ENCODE results near the gene TMEM203. TPM values are rescaled to one million over a fixed set of nuclear protein-coding genes. Genes with fewer than 3 reads are reported as not detected.

Gene TMEM203
- total and polyA plus RNA-seq, 4 donors = 19.9 to 27.5 (median 21.5) TPM

- TF ChIP-seq ZBTB33 (IDR thresholded peaks at IDR 0.05) (no peak), TAF1 (conservative IDR thresholded peaks at IDR 0.05) (no peak), CTCF (IDR thresholded peaks at IDR 0.05; ENCODE audit: low read depth, low read length, missing input control) (no peak), GABPA (IDR thresholded peaks at IDR 0.05 in 1 of 2, conservative IDR thresholded peaks at IDR 0.05 in 1 of 2) (no peak)
Observed at GRCh38 chr9:137193771-137194170, 11.7 kb downstream of the TMEM203 start (continued).

DNA sequence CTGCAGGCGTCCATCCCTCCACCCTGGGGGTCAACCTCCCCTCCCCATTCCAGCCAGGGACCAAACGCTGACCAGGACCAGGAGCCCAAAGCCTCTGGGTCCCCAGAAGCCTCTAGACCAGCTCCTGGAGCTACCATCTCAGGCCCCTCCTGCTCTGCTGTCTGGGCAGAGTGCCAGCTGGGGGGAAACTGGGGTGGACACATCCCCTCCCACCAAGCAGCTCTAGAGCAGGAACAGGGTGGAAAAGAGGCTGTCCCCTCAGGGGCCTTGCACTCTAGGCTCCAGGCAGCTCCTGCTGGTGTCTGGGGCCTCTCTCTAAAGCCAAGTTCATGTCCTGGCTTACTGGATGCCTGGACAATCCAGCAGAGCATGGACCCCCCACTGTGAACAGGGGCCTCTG, 12.6 kb downstream of the TMEM203 start:
- 91% methylated on average over 2 of the region's 2 CpGs for WGBS
- H3K36me3 ChIP-seq (ENCODE audit: control insufficient read depth in 4 of 4, insufficient read depth in 3 of 4, low read depth in 1 of 4, low read length in 3 of 4) = peaks cover 3 to 17% (median 5%) of the 10 kb centered on the region in 4 donors
- H3K27ac ChIP-seq (ENCODE audit: low read depth in 1 of 2, low read length in 2 of 2) = no peak overlapping the region

More for the DNA sequence above, 12.6 kb downstream of the TMEM203 start:
- Histone ChIP-seq H3K4me1 (ENCODE audit: control insufficient read depth in 4 of 4, insufficient read depth in 4 of 4, low read length in 3 of 4) (peaks cover 26 to 70% (median 58%) of the 10 kb centered on the region in 4 donors), H3K9me3 (ENCODE audit: control insufficient read depth in 4 of 4, low read length in 3 of 4) (no peaks in the 10 kb centered on the region), H3K27me3 (ENCODE audit: control insufficient read depth in 4 of 4, insufficient read depth in 4 of 4, low read length in 3 of 4) (no peaks in the 10 kb centered on the region), H3K9ac (ENCODE audit: low read depth in 1 of 2, low read length in 2 of 2) (no peak overlapping the region), H3K4me3 (ENCODE audit: low read depth in 1 of 3, low read length in 3 of 3) (no peak overlapping the region)
- no peak for DNase-seq (ENCODE audit: low spot score)
- TF ChIP-seq HNF4G (IDR thresholded peaks at IDR 0.05) = no peak
- no peak for TF ChIP-seq CTCF (IDR thresholded peaks at IDR 0.05; ENCODE audit: low read depth, low read length, missing input control)
- TF ChIP-seq, protein P1, sequence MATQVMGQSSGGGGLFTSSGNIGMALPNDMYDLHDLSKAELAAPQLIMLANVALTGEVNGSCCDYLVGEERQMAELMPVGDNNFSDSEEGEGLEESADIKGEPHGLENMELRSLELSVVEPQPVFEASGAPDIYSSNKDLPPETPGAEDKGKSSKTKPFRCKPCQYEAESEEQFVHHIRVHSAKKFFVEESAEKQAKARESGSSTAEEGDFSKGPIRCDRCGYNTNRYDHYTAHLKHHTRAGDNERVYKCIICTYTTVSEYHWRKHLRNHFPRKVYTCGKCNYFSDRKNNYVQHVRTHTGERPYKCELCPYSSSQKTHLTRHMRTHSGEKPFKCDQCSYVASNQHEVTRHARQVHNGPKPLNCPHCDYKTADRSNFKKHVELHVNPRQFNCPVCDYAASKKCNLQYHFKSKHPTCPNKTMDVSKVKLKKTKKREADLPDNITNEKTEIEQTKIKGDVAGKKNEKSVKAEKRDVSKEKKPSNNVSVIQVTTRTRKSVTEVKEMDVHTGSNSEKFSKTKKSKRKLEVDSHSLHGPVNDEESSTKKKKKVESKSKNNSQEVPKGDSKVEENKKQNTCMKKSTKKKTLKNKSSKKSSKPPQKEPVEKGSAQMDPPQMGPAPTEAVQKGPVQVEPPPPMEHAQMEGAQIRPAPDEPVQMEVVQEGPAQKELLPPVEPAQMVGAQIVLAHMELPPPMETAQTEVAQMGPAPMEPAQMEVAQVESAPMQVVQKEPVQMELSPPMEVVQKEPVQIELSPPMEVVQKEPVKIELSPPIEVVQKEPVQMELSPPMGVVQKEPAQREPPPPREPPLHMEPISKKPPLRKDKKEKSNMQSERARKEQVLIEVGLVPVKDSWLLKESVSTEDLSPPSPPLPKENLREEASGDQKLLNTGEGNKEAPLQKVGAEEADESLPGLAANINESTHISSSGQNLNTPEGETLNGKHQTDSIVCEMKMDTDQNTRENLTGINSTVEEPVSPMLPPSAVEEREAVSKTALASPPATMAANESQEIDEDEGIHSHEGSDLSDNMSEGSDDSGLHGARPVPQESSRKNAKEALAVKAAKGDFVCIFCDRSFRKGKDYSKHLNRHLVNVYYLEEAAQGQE (IDR thresholded peaks at IDR 0.05) = no peak
- no peak for TF ChIP-seq ZBTB33 (IDR thresholded peaks at IDR 0.05)
- TF ChIP-seq NR2F2 (IDR thresholded peaks at IDR 0.05) = no peak
- no peak for TF ChIP-seq YY1 (IDR thresholded peaks at IDR 0.05)
- TF ChIP-seq HNF4A (conservative IDR thresholded peaks at IDR 0.05) = no peak
- TF ChIP-seq JUND (IDR thresholded peaks at IDR 0.05) = no peak
- no peak for TF ChIP-seq FOXA1 (IDR thresholded peaks at IDR 0.05)
- no peak for TF ChIP-seq RAD21 (IDR thresholded peaks at IDR 0.05)
- TF ChIP-seq, protein P2, sequence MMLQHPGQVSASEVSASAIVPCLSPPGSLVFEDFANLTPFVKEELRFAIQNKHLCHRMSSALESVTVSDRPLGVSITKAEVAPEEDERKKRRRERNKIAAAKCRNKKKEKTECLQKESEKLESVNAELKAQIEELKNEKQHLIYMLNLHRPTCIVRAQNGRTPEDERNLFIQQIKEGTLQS (IDR thresholded peaks at IDR 0.05) = no peak
- no peak for TF ChIP-seq TAF1 (conservative IDR thresholded peaks at IDR 0.05)
- no peak for TF ChIP-seq SP1 (IDR thresholded peaks at IDR 0.05)
